H1 (cell line): ENCODE data around the gene TACR2. TPM values are rescaled to one million over a fixed set of nuclear protein-coding genes. Genes with fewer than 3 reads are reported as not detected.

Experiments used
- CTCF ChIA-PET: fragments of 300-600 bp; sonication (Branson Sonifier 250); formaldehyde crosslinking; loops from one replicate; lab custom pipeline; 2021; ENCODE audit not compliant: partially characterized antibody; lab: Charles Lee
- POLR2A ChIA-PET: fragments of 300-600 bp; sonication (Branson Sonifier 250); formaldehyde crosslinking; loops from one replicate; lab custom pipeline; 2021; ENCODE audit warnings: inconsistent platforms; ENCODE audit not compliant: partially characterized antibody; lab: Charles Lee
- DNase-seq, 2 experiments: peaks; one replicate each; pipeline versions ENCODE4 v3.0.0 to v3.0.0-alpha.2; 2010 to 2022; ENCODE audit warnings: low spot score in 2 of 2, low read depth in 1 of 2, mixed read lengths in 1 of 2
- FAIRE-seq: peaks from 2 replicates; lab custom pipeline; 2011; peaks lifted over from hg19 to GRCh38; lab: Jason Lieb, UNC
- H2AFZ ChIP-seq: 2 replicates; pipeline ENCODE4 v1.8.1; 2012; ENCODE audit warnings: low read length, inconsistent platforms
- H2AK5ac ChIP-seq: 2 replicates; pipeline ENCODE4 v1.6.1; 2013; ENCODE audit warnings: low read depth, low read length
- H2BK120ac ChIP-seq: replicated peaks from 2 replicates; pipeline ENCODE3; 2013; ENCODE audit warnings: low read depth, low read length, inconsistent platforms
- H2BK12ac ChIP-seq: 2 replicates; pipeline ENCODE4 v1.6.1; 2013; ENCODE audit warnings: low read depth, low read length
- H2BK15ac ChIP-seq: 2 replicates; pipeline ENCODE4 v1.6.1; 2013; ENCODE audit warnings: low read length
- H2BK20ac ChIP-seq: 2 replicates; pipeline ENCODE4 v1.6.1; 2013; ENCODE audit warnings: low read length
- H2BK5ac ChIP-seq: 2 replicates; pipeline ENCODE4 v1.6.1; 2013; ENCODE audit warnings: low read depth, low read length
- H3K14ac ChIP-seq: 2 replicates; pipeline ENCODE4 v1.6.1; 2013; ENCODE audit warnings: inconsistent platforms; ENCODE audit not compliant: insufficient read length
- H3K18ac ChIP-seq: 2 replicates; pipeline ENCODE4 v1.6.1; 2013; ENCODE audit warnings: low read length; ENCODE audit errors: extremely low read depth
- H3K23ac ChIP-seq: 2 replicates; pipeline ENCODE4 v1.6.1; 2013; ENCODE audit warnings: inconsistent platforms; ENCODE audit not compliant: insufficient read length
- H3K23me2 ChIP-seq: 2 replicates; pipeline ENCODE4 v1.6.1; 2013; ENCODE audit warnings: low read depth, low read length
- H3K27ac ChIP-seq: 2 replicates; pipeline ENCODE4 v1.6.1; 2011; ENCODE audit warnings: low read depth, low read length, inconsistent platforms
- H3K27me3 ChIP-seq, 4 experiments: replicated peaks in 1 of 4; 1 replicate in 1 of 4; 2 replicates in 3 of 4; pipeline versions ENCODE4 v1.6.1 to v1.8.1; 2011 to 2013; ENCODE audit warnings: low read length in 3 of 4, mild to moderate bottlenecking in 3 of 4, inconsistent platforms in 2 of 4, mixed read lengths in 2 of 4, moderate library complexity in 1 of 4; ENCODE audit not compliant: control insufficient read depth in 3 of 4, insufficient read depth in 3 of 4; ENCODE audit errors: extremely low read depth in 1 of 4
- H3K36me3 ChIP-seq, 4 experiments: 2 replicates each; pipeline versions ENCODE4 v1.6.1 to v1.8.1; 2011 to 2013; ENCODE audit warnings: mild to moderate bottlenecking in 4 of 4, low read length in 3 of 4, moderate library complexity in 2 of 4, control low read depth in 1 of 4, inconsistent platforms in 1 of 4; ENCODE audit not compliant: insufficient read depth in 4 of 4, control insufficient read depth in 2 of 4
- H3K4ac ChIP-seq: replicated peaks from 2 replicates; pipeline ENCODE3; 2013; ENCODE audit warnings: low read length, low read depth, mixed read lengths, inconsistent platforms; ENCODE audit not compliant: insufficient read length
- H3K4me1 ChIP-seq, 4 experiments: replicated peaks in 1 of 4; 1 replicate in 1 of 4; 2 replicates in 3 of 4; pipeline versions ENCODE4 v1.6.1 to v1.8.1; 2011 to 2013; ENCODE audit warnings: low read length in 3 of 4, inconsistent platforms in 2 of 4, mixed read lengths in 1 of 4; ENCODE audit not compliant: insufficient read depth in 4 of 4, control insufficient read depth in 3 of 4
- H3K4me2 ChIP-seq, 2 experiments: 2 replicates each; pipeline versions ENCODE4 v1.6.1 to v1.8.1; 2011 to 2013; ENCODE audit warnings: low read depth in 2 of 2, low read length in 2 of 2, control low read depth in 1 of 2, inconsistent platforms in 1 of 2, mild to moderate bottlenecking in 1 of 2; ENCODE audit not compliant: insufficient read depth in 1 of 2
- H3K4me3 ChIP-seq, 4 experiments: fragments of 200-600, 300-600 bp in 1 of 4; sonication (generic), shearing (Covaris generic), sonication (Bioruptor Twin) in 1 of 4; 2 replicates each; pipeline versions ENCODE4 v1.5.1 to v1.8.1; 2011 to 2016; ENCODE audit warnings: low read length in 4 of 4, low read depth in 3 of 4, control low read depth in 2 of 4, inconsistent platforms in 2 of 4, mild to moderate bottlenecking in 2 of 4, mixed read lengths in 1 of 4, moderate library complexity in 1 of 4; ENCODE audit not compliant: insufficient read depth in 2 of 4; ENCODE audit errors: extremely low read depth in 1 of 4
- H3K56ac ChIP-seq: replicated peaks from 2 replicates; pipeline ENCODE3; 2013; ENCODE audit warnings: low read depth, mild to moderate bottlenecking, mixed read lengths, low read length, inconsistent platforms; ENCODE audit not compliant: insufficient read length
- H3K79me1 ChIP-seq: 2 replicates; pipeline ENCODE4 v1.6.1; 2013; ENCODE audit warnings: low read depth, low read length, control low read depth
- H3K79me2 ChIP-seq, 2 experiments: 2 replicates each; pipeline versions ENCODE4 v1.6.1 to v1.8.1; 2012 to 2013; ENCODE audit warnings: low read length in 2 of 2, mild to moderate bottlenecking in 2 of 2, inconsistent platforms in 1 of 2; ENCODE audit not compliant: insufficient read depth in 2 of 2, control insufficient read depth in 1 of 2
- H3K9ac ChIP-seq, 4 experiments: replicated peaks in 1 of 4; 1 replicate in 1 of 4; 2 replicates in 3 of 4; pipeline versions ENCODE4 v1.6.1 to v1.8.1; 2011 to 2013; ENCODE audit warnings: low read depth in 3 of 4, low read length in 3 of 4, control low read depth in 2 of 4, mild to moderate bottlenecking in 2 of 4, moderate library complexity in 2 of 4, inconsistent platforms in 1 of 4; ENCODE audit errors: extremely low read depth in 1 of 4
- H3K9me3 ChIP-seq, 2 experiments: 2 replicates each; pipeline versions ENCODE4 v1.6.1 to v1.8.1; 2012 to 2013; ENCODE audit warnings: mild to moderate bottlenecking in 2 of 2, moderate library complexity in 2 of 2, control low read depth in 1 of 2, inconsistent platforms in 1 of 2, low read depth in 1 of 2, low read length in 1 of 2, mixed read lengths in 1 of 2; ENCODE audit not compliant: insufficient read depth in 2 of 2
- H4K20me1 ChIP-seq, 2 experiments: replicated peaks in 1 of 2; 2 replicates each; pipeline versions ENCODE3 to v1.8.1; 2011 to 2013; ENCODE audit warnings: inconsistent platforms in 2 of 2, low read length in 2 of 2, mild to moderate bottlenecking in 1 of 2; ENCODE audit not compliant: insufficient read depth in 2 of 2, control insufficient read depth in 1 of 2
- H4K5ac ChIP-seq: 2 replicates; pipeline ENCODE4 v1.6.1; 2013; ENCODE audit warnings: low read length, low read depth, mixed read lengths, inconsistent platforms; ENCODE audit not compliant: insufficient read length
- H4K8ac ChIP-seq: 2 replicates; pipeline ENCODE4 v1.8.0; 2013; ENCODE audit warnings: mild to moderate bottlenecking, moderate library complexity, low read length, inconsistent platforms; ENCODE audit not compliant: insufficient read depth; ENCODE audit errors: extremely low read depth
- H4K91ac ChIP-seq: replicated peaks from 2 replicates; pipeline ENCODE3; 2013; ENCODE audit warnings: low read length, mixed read lengths, inconsistent platforms; ENCODE audit not compliant: insufficient read length
- CBX5 ChIP-seq: fragments of 300-800, 300-1000 bp; sonication (generic); IDR thresholded peaks from 2 replicates; pipeline ENCODE4 v1.7.1; 2016; ENCODE audit warnings: antibody characterized with exemption, low read length, low read depth
- CTBP2 ChIP-seq: IDR thresholded peaks from 2 replicates; pipeline ENCODE4 v1.7.0; 2011; ENCODE audit warnings: borderline replicate concordance, mild to moderate bottlenecking, moderate library complexity, mixed read lengths, low read length; ENCODE audit not compliant: insufficient read depth, insufficient read length
- EGR1 ChIP-seq: IDR thresholded peaks from 2 replicates; pipeline ENCODE4 v1.6.1; 2011; ENCODE audit warnings: low read depth, low read length, borderline replicate concordance
- PHF8 ChIP-seq: fragments of 200-600 bp; sonication (generic); conservative IDR thresholded peaks from 2 replicates; pipeline ENCODE4 v1.7.1; 2012; ENCODE audit warnings: low read depth, mild to moderate bottlenecking, inconsistent platforms, low read length, moderate library complexity
- SIN3A ChIP-seq, 2 experiments: IDR thresholded peaks in 1 of 2; conservative IDR thresholded peaks in 1 of 2; 2 replicates each; pipeline ENCODE4 v1.6.1; 2011 to 2012; ENCODE audit warnings: low read length in 2 of 2, improper control_type of control experiment in 1 of 2, low read depth in 1 of 2, mild to moderate bottlenecking in 1 of 2
- WGBS, 2 experiments: shearing (Covaris generic) in 1 of 2; methylation state at CpG; one replicate each; pipeline versions ENCODE4 v1.1.6 to v1.1.7; 2013 to 2015; ENCODE audit warnings: low lambda C conversion rate in 2 of 2, mixed read lengths in 2 of 2, inconsistent platforms in 1 of 2, low coverage in 1 of 2, missing lambda C conversion rate in 1 of 2; ENCODE audit not compliant: insufficient replicate concordance in 2 of 2, insufficient coverage in 1 of 2, insufficient read length in 1 of 2; ENCODE audit errors: extremely low coverage in 1 of 2, missing lambda C conversion rate in 1 of 2; 5-methylcytosine and 5-hydroxymethylcytosine counted together
- polyA plus RNA-seq, 7 experiments: library from polyadenylated mRNA; depleted of rRNA in 3 of 7; stranded (reverse) in 5 of 7; unstranded in 2 of 7; fragments of >200 nt in 5 of 7; fragments of 200-250 nt in 2 of 7; gene quantifications; 1 replicate in 5 of 7; 2 replicates in 1 of 7; 4 replicates in 1 of 7; pipeline versions ENCODE4 v1.2.1 to v1.2.3, GENCODE V29; 2011 to 2013; ENCODE audit warnings: missing spikeins in 2 of 7, mixed read lengths in 2 of 7
- total RNA-seq: library from RNA; stranded (reverse); fragmentation: NEBNext Ultra II Directional; extraction: Animal tissue kit (Norgen Biotek cat#: 25700); gene quantifications from 2 replicates; pipeline ENCODE4 v1.2.1, GENCODE V29; 2021

TACR2 gene
- total and polyA plus RNA-seq, 2 of the 8 experiments (the other 6 are each of a cell fraction or from before 2014, with no cell fraction given): 0.06 TPM; not detected in 1

DNA sequence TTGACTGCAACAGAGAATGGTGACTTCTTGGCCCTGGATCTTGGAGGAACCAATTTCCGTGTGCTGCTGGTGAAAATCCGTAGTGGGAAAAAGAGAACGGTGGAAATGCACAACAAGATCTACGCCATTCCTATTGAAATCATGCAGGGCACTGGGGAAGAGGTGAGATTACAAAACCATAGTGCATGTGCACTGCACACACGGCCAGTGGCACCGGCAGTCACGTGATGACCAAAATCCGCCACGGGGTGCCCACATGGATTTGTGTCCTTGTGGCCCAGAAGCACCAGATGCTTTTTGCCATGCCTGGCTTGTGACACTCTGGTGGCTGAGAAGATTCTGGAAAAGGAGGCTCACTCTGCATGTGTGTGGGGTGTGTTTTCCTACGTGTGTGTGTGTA is 32.4 kb downstream of the TACR2 start:
- no peak overlapping the region for H2BK20ac ChIP-seq
- H3K36me3 ChIP-seq: peaks cover 24 to 74% (median 63%) of the 10 kb centered on the region in 4 experiments
- TF ChIP-seq CTBP2 (no peak), EGR1 (no peak), CBX5 (no peak), SIN3A (conservative IDR thresholded peaks at IDR 0.05 in 1 of 2, IDR thresholded peaks at IDR 0.05 in 1 of 2; ENCODE audit: low read depth in 1 of 2, low read length in 2 of 2) (no peak), PHF8 (no peak)

More for the DNA sequence above, 32.4 kb downstream of the TACR2 start:
- Histone ChIP-seq H3K18ac (no peak overlapping the region), H3K9me3 (no peaks in the 10 kb centered on the region), H2BK5ac (no peak overlapping the region), H3K4me2 (no peak overlapping the region), H4K91ac (no peak overlapping the region), H3K56ac (no peak overlapping the region), H2AFZ (no peak overlapping the region), H2BK12ac (no peak overlapping the region), H3K23me2 (no peaks in the 10 kb centered on the region), H2BK120ac (no peak overlapping the region), H3K4ac (no peak overlapping the region), H3K27ac (no peak overlapping the region), H3K9ac (no peak overlapping the region), H2BK15ac (no peak overlapping the region), H4K20me1 (no peaks in the 10 kb centered on the region), H2AK5ac (no peak overlapping the region), H3K4me1 (peaks cover 0 to 7% (median 4%) of the 10 kb centered on the region in 4 experiments; a peak in 4 of 7 replicates), H3K79me2 (no peaks in the 10 kb centered on the region), H4K8ac (no peak overlapping the region), H3K79me1 (peaks cover 9% of the 10 kb centered on the region; the same call in 1 of the 2 replicates), H3K27me3 (no peaks in the 10 kb centered on the region), H3K14ac (no peak overlapping the region), H3K23ac (no peak overlapping the region), H3K4me3 (no peak overlapping the region), H4K5ac (no peak overlapping the region)
- CTCF ChIA-PET: interaction anchor here (1.0 to 3.4 kb wide), 5 partner anchors 23 to 146 kb away, joined by 3 to 14 read pairs (median 4); no protein-coding TSS in a partner anchor
- POLR2A ChIA-PET: interaction anchor here (0.7 kb wide), 1 partner anchor 248 kb away, joined by 3 read pairs; no protein-coding TSS in a partner anchor
- no peak for DNase-seq
- no peak for FAIRE-seq
- WGBS, 2 experiments: 87% methylated on average over 10 of the region's 10 CpGs; no CpG with 5 or more reads in 1 of the 2 experiments
